T47D (cell line): Measurements from ENCODE around the gene CNTN2.

Experiments used
- DNase-seq, 2 experiments: peaks; one replicate each; pipeline versions ENCODE4 v3.0.0 to v3.0.0-alpha.2; 2011 to 2012; ENCODE audit warnings: low read depth in 1 of 2, low spot score in 1 of 2
- JUND ChIP-seq: IDR thresholded peaks from 2 replicates; pipeline ENCODE4 v1.6.1; 2012; ENCODE audit warnings: low read depth
- in situ Hi-C: cut with HindIII; loops from 2 replicates; pipeline ENCODE4 v1.10.0; 2016; ENCODE audit warnings: low sequenced_read_pairs, low pct_unique_long_range_greater_than_20kb

CNTN2 gene

GRCh38 chr1:205047764-205048231, 4.8 kb downstream of the CNTN2 start:
- in situ Hi-C loops = no loop called here
- TF ChIP-seq JUND = no peak
- DNase-seq = no peak

- in situ Hi-C loops = no loop called here
- DNase-seq = no peak
Measured at GRCh38 chr1:205048382-205048781, 5.4 kb downstream of the CNTN2 start.

GRCh38 chr1:205049479-205049878, 6.5 kb downstream of the CNTN2 start:
- in situ Hi-C loops = no loop called here
- DNase-seq = no peak
- no peak for TF ChIP-seq JUND

More at GRCh38 chr1:205048382-205048781, 5.4 kb downstream of the CNTN2 start:
- TF ChIP-seq JUND = no peak

GRCh38 chr1:205052690-205053089, 9.7 kb downstream of the CNTN2 start:
- no peak for DNase-seq
- in situ Hi-C loops = no loop called here
- TF ChIP-seq JUND = no peak

GRCh38 chr1:205053296-205053695, 10.3 kb downstream of the CNTN2 start:
- no peak for TF ChIP-seq JUND
- in situ Hi-C loops = no loop called here

DNA sequence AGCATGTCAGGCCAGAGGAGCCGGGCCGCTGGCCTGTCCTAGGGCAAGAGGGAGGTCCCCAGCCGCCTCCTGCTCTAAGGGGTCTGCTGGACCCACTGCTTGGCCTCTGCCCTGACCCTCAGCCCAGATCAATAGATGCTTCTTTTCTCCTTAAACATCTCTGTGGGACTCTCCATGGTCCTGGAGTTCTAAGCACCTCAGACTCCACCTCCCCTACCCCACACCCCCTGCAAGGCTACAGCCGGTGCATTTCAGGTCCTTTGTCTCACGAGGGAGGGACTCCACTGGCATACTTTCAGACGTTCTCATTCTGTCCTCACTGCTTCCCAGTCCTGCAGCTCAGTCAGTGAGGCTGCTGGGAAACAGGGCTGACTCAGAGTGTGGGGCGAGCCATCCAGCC, 11.0 kb downstream of the CNTN2 start:
- TF ChIP-seq JUND = no peak
- in situ Hi-C loops = no loop called here
- DNase-seq = no peak

More at GRCh38 chr1:205053296-205053695, 10.3 kb downstream of the CNTN2 start:
- DNase-seq = no peak

GRCh38 chr1:205056188-205056611, 13.2 kb downstream of the CNTN2 start:
- DNase-seq = no peak
- no peak for TF ChIP-seq JUND
- in situ Hi-C loops = no loop called here

DNA sequence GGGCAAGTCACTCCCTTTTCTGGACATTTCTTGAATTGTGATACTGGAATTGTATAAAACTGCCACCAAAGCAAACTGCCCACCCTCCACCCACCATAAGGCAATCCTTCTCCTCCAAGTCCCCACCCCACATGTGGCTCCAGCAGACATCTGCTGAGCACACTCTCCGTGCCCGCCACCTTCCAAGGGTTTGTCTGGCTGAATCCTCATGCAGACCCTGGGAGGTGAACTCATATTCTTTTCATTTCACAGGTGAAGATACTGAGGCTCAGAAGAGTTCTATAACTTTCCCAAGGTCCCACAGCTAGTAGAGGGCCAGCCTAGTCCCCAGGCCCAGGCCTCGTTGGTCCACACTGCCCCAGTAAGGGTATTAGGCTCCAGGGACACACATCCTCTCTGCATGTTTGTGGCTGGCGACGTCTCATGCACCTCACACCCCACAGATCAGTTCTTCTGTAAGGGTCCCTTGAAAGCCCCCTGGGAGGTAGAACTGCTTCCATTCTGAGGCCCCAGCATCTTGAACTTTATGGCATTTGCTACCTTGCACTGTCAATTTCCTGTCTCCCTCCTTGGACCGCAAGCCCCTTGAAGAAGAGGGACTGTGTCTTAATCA, 14.1 kb downstream of the CNTN2 start:
- no peak for DNase-seq
- TF ChIP-seq JUND = no peak
- in situ Hi-C loops = no loop called here

DNA sequence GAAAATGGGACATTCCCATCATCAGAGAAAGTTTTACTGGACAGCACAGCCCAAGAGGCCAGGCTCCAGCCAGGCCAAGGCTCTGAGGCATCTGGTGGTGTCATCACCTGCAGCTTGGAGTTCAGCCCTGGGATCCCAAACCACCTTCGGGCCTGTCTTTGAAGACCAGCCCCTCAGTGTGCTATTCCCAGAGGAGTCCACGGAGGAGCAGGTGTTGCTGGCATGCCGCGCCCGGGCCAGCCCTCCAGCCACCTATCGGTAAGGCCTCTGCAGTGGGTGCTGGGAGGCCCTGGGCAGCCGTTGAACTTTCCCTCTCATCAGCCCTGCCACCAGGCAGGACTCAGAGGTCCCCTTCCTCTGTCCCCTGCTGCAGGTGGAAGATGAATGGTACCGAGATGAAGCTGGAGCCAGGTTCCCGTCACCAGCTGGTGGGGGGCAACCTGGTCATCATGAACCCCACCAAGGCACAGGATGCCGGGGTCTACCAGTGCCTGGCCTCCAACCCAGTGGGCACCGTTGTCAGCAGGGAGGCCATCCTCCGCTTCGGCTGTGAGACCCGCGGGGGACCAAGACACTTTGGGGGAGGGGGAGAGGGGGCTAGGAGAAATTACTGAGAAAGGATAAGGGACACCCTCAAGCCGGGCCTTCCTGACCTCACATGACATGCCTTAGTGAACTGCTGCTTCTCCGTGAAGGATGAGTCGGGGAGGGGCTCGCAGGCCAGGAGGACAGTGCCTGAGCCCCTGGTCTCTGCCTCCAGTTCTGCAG, 15.0 kb downstream of the CNTN2 start:
- in situ Hi-C loops = no loop called here
- no peak for TF ChIP-seq JUND
- DNase-seq = no peak

DNA sequence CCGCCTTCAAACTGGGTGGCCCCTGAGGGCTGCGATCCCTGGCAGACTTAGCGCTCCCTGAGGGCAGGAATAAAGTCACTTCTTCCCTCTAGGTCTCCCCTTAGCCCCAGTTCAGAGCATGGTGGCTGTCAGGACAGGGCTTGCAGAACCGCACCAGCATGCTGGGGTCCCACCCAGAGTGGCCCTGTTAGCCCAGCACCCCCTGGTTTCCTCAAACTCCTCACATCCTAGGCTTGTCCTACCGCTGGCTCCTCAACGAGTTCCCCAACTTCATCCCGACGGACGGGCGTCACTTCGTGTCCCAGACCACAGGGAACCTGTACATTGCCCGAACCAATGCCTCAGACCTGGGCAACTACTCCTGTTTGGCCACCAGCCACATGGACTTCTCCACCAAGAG, 15.8 kb downstream of the CNTN2 start:
- in situ Hi-C loops = no loop called here
- no peak for DNase-seq
- TF ChIP-seq JUND = no peak

DNA sequence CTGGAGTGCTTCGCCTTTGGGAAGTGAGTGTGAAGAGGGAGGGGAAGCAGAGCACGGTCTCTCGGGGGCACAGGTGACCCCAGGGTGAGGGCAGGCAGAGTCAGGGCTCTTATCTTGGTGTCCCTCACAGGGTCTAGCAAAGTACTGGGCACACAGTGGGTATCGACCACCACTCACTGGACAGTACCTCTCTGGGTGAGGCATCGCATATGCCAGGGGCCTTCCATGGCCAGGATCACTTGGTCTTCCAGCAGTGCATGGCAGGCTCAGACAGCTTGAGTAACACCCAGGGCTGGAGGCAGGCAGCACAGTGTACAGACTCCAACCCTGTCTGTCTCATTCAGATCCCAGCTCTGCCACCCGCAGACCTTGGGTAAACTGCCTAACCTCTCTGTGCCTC, 16.6 kb downstream of the CNTN2 start:
- in situ Hi-C loops = no loop called here
- no peak for DNase-seq
- no peak for TF ChIP-seq JUND

- no peak for TF ChIP-seq JUND
- in situ Hi-C loops = no loop called here
- no peak for DNase-seq
Measured at GRCh38 chr1:205060746-205061145, 17.7 kb downstream of the CNTN2 start.

DNA sequence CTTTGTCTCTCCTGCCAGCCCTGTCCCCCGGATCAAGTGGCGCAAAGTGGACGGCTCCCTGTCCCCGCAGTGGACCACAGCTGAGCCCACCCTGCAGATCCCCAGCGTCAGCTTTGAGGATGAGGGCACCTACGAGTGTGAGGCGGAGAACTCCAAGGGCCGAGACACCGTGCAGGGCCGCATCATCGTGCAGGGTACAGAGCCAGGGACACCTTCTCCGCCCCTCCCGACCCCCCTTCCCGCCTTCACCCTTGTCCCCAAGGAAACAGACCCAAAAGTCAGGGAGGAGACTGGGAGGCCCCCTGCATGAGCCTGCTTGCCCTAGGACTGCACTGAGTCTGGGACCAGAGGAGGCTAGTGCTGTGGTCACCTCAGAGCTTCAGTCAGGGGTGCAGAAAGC, 18.2 kb downstream of the CNTN2 start:
- no peak for DNase-seq
- TF ChIP-seq JUND = no peak
- in situ Hi-C loops = no loop called here
